Pulmonary artery endothelial cell (primary cell): ENCODE results near the gene SRGAP1. TPM values are rescaled to one million over a fixed set of nuclear protein-coding genes. Genes with fewer than 3 reads are reported as not detected.
"Not testable (repeated sequence)": the region's sequence is repeated elsewhere in the genome, so short reads cannot be mapped to it uniquely, and the experiment has no call there.

Experiments used
- DNase-seq: peaks from one replicate; pipeline ENCODE4 v3.0.0-alpha.2; 2011; ENCODE audit warnings: low read depth, low spot score
- total RNA-seq: library from RNA; depleted of rRNA; stranded (reverse); fragments of >200 nt; gene quantifications from 2 replicates; pipeline ENCODE4 v1.2.3, GENCODE V29; 2014

Gene SRGAP1
- total RNA-seq, 1 donor from 2014 or later: 1.8 TPM

DNA sequence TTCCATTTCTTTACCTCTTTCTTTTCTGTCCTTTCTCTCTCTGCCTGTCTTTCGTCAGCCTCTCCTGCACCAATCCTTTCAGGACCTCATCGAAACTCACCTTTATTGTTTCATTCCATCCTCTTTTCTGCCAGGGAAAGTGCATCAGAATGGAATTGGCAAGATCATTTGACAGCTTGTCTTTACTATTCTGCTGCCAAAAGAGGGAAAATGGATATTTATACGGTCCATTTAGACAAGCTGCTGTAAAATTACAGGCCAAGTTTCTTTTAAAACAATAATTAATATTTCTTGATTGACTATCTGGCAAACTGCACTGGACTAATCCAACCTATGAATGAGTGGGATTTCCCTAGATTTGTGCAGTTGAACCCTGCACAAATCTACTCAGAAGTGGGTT is 7.6 kb upstream of the SRGAP1 start:
- no peak for DNase-seq

DNA sequence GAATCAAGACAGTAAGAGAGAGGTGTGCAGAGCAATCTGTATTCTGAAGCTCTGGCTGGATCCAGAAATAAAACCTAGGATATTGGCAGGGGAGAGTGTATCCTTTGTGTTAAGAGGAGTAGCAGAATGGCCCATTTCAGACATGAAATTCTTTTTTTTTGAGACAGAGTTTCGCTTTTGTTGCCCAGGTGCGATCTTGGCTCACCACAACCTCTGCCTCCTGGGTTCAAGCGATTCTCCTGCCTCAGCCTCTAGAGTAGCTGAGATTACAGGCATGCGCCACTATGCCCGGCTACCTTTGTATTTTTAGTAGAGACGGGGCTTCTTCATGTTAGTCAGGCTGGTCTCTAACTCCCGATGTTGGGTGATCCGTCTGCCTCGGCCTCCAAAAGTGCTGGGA is 6.1 kb upstream of the SRGAP1 start:
- DNase-seq: no peak

DNA sequence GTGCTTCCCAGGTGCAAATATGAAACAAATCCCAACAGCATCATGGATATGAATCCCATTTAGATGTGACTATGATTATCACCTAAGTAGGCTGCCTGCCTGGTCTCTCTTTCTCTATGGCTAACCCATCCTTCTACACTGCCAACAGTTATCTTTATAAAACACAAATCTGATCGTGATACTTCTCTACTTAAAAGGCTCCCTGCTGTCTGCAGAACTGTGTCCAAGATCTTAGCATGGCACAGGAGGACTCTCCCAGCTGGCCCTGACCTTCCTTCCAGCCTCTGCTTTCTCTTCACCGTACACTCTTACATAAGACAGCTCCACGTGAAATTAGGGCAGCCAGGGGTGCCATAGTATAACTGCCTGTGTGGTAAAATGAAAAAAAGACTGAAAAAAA is 3.5 kb upstream of the SRGAP1 start:
- DNase-seq: no peak

DNA sequence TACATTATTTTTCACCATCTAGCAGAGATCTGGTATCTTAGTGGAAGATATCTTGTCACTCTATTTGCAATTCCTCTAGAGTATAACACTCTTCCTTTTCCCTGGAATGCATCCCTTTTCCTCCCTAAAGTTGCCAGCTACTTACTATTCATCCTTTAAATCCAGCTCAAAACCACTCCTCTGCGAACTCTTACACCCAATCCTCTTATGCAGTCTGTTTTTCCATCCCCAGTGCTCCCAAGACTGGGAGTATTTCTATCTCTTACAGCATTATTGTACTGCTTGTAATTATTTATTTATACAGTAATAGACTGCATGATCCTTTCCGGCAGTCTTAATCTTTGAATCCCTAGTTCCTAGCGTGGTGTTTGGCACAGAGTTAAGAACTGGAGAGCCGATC is 2.9 kb upstream of the SRGAP1 start:
- DNase-seq: no peak

DNA sequence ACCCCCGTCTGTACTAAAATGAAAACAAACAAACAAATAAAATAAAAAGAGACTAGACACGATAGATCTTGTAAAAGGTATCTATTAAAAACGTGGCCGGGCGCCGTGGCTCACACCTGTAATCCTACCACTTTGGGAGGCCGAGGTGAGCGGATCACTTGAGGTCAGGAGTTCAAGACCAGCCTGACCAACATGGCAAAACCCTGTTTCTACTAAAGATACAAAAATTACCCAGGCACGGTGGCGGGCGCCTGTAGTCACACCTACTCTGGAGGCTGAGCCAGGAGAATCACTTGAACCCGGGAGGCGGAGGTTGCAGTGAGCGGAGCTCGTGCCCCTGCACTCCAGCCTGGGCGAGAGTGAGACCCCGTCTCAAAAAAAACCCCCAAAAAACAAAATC is 1.8 kb upstream of the SRGAP1 start:
- not testable (repeated sequence) for DNase-seq

DNA sequence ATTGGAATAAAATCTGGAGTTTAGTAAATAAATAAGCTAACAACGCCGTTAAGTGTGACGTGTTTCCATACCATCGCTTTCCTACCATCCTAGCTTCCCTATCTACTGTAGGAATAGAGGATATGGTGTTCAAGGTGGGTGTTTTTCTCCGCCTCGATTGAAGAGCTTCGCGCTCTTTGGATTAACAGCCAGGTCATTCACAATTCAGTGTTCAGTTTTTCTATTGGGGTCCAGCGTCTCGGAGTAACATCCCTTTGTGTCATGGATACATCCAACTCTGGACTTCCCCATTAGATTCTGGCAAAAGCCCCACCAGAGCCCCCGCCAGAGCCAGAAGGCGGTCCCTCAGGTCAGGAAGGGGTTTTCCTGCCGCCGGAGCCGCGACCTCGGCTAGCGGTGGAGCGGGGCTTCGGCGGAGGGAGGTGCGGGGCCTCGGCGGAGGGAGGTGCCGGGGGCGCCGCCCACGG is 1.2 kb upstream of the SRGAP1 start:
- DNase-seq: no peak

DNA sequence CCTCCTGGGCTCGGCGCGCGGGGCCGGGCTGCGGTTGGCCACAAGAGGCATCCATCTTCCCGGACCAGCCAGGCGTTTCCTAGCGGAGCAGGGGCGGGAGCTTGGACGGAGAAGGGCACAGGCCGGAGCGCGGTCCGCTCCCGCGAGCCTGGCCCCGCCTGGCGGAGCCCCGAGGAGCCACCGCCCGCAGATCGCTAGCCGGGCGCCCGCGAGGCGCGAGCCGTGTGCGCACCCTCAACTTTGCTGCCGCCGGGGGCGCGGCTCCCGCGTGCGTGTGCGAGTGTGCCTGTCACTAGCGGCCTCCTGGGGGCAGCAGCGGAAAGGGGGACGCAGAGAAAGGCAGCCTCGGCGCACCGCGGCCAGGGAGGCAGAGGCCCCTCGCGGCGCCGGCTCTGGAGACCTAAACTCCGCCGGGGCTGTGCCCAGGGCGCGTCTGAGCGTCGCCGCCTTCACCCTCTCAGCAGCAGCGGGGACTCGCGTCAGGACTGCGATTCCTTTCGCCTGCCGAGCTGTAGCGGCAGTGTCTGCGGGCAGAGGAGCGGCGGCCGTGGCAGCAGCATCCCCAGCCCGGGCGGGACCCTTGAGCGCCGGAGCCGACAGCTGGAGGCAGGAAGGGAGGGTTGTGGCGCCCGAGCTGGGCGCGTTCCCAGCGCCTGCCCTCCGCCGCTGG is 644 bp upstream of the SRGAP1 start:
- DNase-seq: peak; percentile 79

DNA sequence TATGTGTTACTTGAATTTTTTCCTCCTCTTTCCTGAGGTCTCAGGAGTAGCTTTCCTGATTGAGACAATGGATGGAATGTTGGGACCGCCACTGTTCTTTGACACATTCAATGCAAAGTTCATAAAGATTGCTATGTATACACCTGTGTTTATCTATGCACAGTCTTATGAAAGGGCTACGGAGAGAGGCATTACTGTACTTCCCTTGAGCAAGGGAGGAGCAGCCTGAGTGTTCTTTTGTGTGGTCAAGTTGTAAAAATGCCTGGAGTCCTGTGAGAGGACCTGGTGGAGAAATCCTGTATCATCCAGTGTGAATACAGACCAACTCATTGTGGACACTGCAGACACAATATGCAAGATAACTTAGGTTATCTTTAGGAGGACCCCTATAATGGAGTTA is 1.2 kb downstream of the SRGAP1 start:
- DNase-seq: no peak

DNA sequence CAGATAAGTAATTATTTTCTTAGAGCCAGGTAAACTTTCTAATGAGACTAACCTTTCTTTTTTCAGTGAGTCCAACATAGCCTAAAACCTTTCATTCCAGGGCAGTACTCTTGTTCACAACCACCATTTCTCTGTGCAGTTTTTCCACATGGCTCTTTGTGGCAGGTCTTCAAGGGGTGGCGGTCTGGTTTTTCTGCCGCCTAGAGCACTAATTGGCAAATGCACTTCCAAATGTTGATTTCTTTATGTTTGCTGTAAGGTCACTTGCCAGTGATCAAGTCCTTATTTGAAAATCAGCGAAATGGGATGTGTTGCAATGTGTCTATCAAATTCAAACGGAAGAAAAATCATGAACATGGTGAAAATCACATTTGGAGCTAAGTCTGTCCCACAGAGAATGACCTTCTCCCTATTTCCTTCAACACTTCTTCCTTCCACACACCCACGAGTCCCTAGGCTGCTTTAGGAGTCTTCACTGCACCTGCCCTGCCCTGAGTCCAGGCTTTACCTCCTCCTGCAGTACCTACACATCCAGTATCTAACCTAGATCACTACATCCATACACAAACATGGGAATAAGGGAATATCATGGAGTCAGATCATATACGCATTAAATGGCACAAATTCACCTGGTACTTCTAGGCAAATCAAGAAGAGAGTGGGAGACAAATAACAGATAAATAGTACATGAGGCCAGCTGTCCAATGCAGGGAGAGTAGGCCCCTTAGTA is 1.9 kb downstream of the SRGAP1 start:
- DNase-seq: no peak

DNA sequence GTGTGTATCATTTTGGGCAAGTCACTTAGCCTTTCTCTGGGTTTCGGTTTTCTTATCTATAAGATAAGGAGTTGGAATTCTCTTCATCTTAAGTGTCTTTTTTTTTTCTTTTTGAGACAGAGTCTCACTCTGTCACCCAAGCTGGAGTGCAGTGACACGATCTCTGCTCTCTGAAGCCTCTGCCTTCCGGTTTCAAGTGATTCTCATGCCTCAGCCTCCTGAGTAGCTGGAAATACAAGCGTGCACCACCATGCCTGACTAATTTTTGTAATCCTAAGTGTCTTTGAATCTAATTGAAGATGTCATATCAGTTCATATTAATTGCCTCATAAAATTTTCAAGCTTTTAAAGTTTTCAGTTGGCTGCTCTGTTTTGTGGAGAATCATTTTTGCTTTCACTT is 4.0 kb downstream of the SRGAP1 start:
- no peak for DNase-seq

DNA sequence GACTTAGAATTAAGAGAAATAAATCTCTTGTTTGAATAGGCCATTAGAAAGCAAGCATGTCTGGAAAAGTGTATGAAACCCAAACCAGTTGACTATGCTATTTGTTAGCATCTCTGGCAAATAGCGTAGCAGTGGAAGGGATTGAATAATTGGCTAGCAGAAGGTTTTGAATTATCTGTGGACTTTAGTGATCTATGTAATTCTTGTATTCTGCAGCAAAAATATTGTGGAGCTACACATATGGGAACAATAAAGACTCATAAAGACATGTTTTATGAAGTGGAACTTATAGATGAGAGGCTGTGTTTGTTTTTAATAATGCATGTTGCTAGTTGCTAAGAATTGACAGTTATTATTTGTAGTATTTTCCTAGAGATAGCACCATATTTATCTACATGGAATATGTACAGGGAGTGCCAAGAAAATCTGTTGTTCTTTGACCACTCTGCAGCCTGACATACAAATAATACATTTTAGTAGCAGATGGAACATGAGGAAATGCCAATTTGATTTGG is 4.7 kb downstream of the SRGAP1 start:
- DNase-seq: no peak

DNA sequence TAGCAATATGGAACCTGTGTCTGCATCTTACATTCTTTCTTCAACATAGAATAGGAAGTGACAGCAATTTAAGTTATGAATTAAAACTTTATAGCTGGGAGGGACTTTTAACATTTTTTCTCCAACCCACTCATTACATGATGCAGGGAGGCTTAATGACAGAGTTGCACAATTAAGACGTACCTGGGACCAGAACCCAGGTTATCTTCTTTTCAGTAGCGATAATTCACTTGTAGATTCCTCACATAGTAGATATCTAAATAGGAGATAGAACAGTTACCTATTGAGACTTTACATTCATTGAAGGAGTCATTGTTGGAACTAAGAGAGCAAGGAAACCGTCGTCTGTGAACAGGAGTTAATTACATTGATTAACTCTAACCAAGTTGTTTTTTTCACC is 5.1 kb downstream of the SRGAP1 start:
- DNase-seq: no peak

DNA sequence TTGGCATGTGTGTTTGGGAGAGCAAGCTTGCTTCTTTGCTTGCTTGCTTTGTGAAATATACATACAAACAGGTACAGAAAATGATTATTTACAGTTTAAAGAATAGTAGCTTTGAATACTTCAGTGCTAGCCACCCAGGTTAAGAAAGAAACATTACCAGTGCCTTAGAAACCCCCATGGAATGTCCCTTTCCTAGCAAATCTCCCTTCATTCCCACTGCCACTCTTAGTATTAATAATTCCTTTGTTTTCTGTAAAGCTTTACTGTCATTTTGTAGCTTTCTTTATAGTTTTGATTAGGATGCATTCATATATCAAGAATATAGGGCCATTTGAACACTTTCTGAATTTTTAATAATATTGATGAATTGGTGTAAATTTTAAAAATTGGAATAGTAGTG is 9.5 kb downstream of the SRGAP1 start:
- DNase-seq: no peak

DNA sequence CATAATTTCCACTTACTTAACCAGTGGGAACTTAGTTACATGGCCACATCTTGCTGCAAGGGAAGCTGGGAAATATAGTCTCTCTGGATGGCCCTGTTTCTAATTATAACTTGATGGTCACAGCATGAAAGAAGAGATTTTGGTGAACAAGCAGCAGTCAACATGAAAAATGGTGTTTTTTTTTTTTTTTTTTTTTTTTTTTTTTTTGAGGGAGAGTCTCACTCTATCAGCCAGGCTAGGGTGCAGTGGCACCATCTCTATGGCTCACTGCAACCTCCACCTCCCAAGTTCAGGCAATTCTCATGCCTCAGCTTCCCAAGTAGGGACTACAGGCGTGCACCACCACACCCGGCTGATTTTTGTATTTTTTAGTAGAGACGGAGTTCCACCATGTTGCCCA is 10.8 kb downstream of the SRGAP1 start:
- DNase-seq: no peak

DNA sequence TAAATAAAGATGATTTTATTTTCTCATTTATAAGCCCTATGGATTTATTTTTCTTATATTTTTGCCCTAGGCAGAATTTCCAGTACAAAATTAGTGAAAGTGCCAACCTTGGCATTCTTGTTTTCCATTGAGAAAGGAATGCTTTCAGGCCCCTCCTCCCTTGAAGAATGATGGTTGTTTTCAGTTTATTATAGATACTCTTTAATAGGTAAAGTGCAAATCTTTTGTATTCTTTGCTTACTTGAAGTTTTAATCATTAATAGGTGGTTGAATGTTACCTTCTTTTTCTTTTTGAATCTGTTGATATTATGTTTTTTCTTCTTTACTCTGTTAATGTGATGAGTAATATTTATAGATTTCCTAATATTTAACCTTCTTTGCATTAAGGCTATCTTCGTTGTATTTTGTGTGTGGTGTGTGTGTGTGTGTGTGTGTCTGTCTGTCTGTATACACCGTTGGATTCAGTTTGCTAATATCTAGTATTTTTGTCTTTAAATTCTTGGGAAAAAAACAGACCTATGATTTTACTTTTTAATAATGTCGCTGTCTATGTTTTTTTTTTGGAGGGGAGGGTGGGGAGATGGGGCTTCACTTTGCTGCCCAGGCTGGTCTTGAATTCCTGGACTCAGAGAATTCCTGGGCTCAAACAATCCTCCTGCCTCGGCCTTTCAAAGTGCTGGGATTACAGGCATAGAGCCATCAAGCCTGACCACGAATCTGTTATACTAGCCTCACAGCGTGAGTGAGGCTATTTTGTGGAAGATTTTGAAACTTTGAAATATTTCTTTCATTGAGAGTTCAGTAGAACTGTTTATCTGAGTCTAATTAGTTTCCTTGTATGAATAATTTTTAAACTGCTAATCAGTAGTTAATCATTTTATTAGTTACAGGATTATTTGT is 13.5 kb downstream of the SRGAP1 start:
- DNase-seq: no peak

DNA sequence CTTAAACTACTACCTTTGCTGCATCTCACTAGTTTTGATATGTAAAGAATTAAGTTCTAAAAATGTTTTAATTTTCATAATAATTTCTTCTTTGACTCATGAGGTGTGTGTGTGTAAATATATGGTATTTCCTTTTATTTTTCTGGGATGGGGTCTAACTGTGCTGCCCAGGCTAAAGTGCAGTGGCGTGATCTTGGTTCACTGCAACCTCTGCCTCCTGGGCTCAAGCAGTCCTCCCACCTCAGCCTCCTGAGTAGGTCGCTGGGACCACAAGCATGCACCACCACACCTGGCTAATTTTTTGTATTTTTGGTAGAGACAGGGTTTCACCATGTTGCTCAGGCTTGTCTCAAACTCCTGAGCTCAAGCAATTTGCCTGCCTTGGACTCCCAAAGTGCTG is 15.4 kb downstream of the SRGAP1 start:
- DNase-seq: not testable (repeated sequence)

DNA sequence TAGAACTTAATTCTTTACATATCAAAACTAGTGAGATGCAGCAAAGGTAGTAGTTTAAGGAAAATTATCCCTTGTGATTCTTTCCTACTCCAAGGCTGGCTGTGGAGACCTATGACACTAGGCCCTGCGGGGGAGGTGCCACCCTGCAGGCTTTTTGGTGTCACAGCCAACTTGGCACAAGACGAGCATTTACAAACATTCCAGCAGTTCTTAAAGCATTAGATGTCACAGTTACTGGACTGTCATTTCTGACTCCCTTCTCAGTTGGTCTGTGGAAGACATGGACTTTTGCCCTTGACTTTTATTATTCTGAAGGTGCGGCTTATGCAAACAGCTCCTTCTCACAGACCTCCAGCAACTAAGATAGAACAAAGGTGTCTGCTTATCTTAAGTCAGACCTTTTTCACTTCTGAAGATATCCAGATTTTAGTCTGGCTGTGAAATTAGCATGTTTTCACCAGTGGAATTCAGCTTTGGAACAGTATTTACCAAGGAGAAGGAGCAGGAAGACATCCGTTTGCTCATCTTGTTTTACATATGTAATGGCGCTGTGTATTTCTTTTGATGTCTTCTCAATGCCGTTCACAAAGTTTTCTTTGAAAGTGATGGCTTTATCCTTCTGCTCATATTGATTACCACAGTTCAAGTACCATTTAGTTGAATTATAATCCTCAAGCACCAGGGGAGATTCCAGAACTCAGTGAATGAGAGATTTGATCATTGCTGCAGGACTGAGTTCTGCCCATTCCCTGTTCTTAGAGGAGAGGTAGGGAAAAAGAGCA is 17.9 kb downstream of the SRGAP1 start:
- DNase-seq: no peak

DNA sequence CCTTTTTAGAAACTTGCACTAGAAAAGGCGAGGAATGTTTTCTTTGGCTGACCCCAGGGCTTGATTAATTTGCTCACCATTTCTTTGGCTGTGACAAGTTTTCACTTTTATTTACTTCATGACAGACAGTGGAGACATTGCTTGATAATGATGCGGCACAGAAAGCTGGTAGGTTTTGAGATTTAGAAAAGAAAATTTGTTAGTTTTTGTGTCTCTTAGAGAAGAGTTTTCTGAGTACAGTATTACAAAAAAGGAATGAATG is 18.4 kb downstream of the SRGAP1 start:
- DNase-seq: no peak

DNA sequence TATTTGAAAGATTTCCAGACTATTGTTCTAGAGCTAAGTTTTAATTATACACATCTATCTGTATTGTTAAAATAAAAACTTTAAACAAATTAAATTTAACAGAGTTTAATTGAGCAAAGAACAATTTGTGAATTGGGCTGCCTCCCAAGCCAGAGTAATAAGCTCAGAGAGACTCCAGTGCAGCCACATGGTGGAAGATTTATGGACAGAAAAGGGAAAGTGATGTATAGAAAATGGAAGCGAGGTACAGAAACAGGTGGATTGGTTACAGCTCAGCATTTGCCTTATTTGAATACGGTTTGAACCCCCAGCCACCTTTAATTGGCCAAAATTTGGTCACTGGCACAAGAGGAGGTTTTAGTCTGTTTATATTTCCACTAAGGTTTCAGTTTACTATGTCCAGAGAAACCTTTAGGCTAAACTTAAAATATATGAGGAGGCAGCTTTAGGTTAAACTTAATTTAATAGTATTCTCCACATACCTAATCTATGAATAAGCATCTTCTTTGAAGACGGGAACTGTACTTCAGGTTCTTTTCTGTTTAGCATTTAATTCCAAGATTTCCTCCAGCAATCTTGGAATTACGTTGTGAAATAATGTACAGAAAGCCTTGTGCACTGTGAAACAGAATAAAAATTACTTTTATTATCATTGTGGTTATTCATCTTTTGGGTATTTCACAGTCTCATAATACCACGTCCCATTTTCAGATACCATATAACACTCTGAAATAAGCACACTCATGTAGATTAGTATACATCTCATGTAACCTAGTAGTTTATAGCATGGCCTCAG is 19.4 kb downstream of the SRGAP1 start:
- no peak for DNase-seq

DNA sequence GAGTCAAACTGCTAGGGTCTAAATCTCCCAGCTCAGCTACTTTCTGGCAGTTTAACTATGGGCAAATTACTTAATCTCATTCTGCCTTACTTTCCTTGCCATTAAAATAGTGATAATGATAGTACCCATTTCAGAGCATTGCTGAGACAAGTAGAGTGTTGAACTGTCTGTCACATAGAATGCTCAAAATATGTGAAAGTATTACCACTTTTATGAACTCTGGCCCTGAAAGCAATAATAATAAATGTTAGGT is 19.9 kb downstream of the SRGAP1 start:
- DNase-seq: no peak

DNA sequence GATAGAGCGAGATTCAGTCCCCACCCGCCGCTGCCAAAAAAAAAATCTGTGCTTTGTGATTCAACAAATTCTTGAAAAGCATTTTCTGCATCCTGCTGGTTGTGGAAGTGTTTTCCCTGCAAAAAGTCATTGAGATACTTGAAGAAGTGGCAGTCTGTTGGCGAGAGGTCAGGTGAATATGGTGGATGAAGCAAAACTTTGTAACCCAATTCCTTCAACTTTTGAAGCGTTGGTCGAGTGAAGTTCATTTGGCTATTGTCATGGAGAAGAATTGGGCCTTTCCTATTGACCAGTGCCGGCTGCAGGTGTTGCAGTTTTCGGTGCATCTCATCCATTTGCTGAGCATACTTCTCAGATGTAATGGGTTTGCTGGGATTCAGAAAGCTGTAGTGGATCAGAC is 20.9 kb downstream of the SRGAP1 start:
- no peak for DNase-seq
